Activated CD8-positive, alpha-beta memory T cell treated with anti-CD3 and anti-CD28 coated beads, Interleukin-2, amount 50 U/mL, for 24 hours (primary cell): ENCODE results near the gene DDIT3.

Source experiments
- DNase-seq: peaks from one replicate; pipeline ENCODE4 v3.0.0-alpha.2; 2020; ENCODE audit errors: extremely low read depth

Gene DDIT3

GRCh38 chr12:57467915-57468314, 52.4 kb downstream of the DDIT3 start:
- no peak for DNase-seq

GRCh38 chr12:57467212-57467874, 53.0 kb downstream of the DDIT3 start:
- no peak for DNase-seq
